Kidney epithelial cell (primary cell): ENCODE data around the gene TBC1D22A. TPM values are rescaled to one million over a fixed set of nuclear protein-coding genes. Genes with fewer than 3 reads are reported as not detected.
"Not testable (repeated sequence)": the region's sequence is repeated elsewhere in the genome, so short reads cannot be mapped to it uniquely, and the experiment has no call there.

ENCODE experiments used
- DNase-seq: peaks from one replicate; pipeline ENCODE4 v3.0.0-alpha.2; 2010; ENCODE audit warnings: low read depth
- H3K27me3 ChIP-seq: 2 replicates; pipeline ENCODE4 v1.6.0; 2011; ENCODE audit warnings: low read length; ENCODE audit not compliant: control insufficient read depth, insufficient read depth
- H3K36me3 ChIP-seq: 2 replicates; pipeline ENCODE4 v1.5.1; 2011; ENCODE audit warnings: low read length; ENCODE audit not compliant: control insufficient read depth, insufficient read depth
- H3K4me3 ChIP-seq: 2 replicates; pipeline ENCODE4 v1.5.1; 2011; ENCODE audit warnings: low read depth, mild to moderate bottlenecking, control low read depth, low read length
- CTCF ChIP-seq: IDR thresholded peaks from 2 replicates; pipeline ENCODE4 v1.5.1; 2011; ENCODE audit warnings: mild to moderate bottlenecking, moderate library complexity, low read length, control low read depth, inconsistent platforms; ENCODE audit not compliant: insufficient read depth, poor library complexity, severe bottlenecking
- total RNA-seq: library from RNA; depleted of rRNA; stranded (reverse); fragments of >200 nt; gene quantifications from 2 replicates; pipeline ENCODE4 v1.2.3, GENCODE V29; 2015

Gene TBC1D22A
- total RNA-seq, 1 donor from 2014 or later: 25.7 TPM

- DNase-seq: peak; percentile 9
- Histone ChIP-seq H3K4me3 (no peak overlapping the region), H3K27me3 (no peaks in the 10 kb centered on the region), H3K36me3 (no peaks in the 10 kb centered on the region)
- no peak for TF ChIP-seq CTCF
Measured at GRCh38 chr22:47139013-47139789, 376.8 kb downstream of the TBC1D22A start.

DNA sequence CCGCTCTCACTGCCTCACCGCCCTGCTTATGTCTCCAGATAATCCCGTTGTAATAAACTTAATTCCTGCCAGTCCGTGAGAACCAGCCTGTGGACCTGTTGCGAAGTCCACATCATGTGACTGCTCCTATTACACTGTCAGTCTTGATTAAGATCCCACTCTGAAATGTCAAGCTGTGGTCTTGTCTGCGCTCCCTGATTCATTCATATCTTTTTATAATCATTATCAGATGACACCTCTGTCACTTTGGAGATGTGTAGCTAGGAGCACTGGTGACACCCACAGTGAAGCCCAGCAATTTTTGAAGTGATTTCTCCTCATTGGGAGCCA is 377.3 kb downstream of the TBC1D22A start:
- Histone ChIP-seq H3K36me3 (no peaks in the 10 kb centered on the region), H3K4me3 (no peak overlapping the region), H3K27me3 (no peaks in the 10 kb centered on the region)
- no peak for TF ChIP-seq CTCF
- DNase-seq: no peak

- H3K4me3 ChIP-seq, DNase-seq, H3K27me3 ChIP-seq, H3K36me3 ChIP-seq: not testable (repeated sequence)
Measured at GRCh38 chr22:47140975-47141374, 378.5 kb downstream of the TBC1D22A start.

DNA sequence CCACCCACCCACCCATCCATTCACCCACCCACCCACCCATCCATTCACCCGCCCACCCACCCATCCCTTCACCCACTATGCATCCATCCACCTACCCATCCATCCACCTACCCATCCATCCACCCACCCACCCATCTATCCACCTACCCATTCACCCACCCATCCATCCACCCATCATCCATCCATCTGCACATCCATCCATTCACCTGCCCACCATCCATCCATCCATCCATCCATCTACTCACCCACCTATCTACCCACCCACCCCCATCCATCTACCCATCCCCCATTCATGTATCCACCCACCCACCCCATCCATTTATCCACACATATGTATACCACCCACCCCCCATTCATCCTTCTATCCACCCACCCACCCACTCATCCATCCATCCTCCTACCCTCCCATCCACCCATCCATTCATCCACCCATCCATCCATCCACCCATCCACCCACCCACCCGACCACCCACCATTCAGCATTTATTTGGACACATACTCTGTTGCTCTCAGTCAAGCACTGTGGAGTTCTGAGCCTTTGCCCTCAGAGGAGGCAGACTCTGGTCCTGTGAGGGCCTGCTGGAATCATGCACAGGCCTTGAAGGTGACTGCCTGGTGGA is 380.1 kb downstream of the TBC1D22A start:
- H3K36me3 ChIP-seq: no peaks in the 10 kb centered on the region
- H3K27me3 ChIP-seq: no peaks in the 10 kb centered on the region
- H3K4me3 ChIP-seq: no peak overlapping the region
- DNase-seq: no peak
- no peak for TF ChIP-seq CTCF

DNA sequence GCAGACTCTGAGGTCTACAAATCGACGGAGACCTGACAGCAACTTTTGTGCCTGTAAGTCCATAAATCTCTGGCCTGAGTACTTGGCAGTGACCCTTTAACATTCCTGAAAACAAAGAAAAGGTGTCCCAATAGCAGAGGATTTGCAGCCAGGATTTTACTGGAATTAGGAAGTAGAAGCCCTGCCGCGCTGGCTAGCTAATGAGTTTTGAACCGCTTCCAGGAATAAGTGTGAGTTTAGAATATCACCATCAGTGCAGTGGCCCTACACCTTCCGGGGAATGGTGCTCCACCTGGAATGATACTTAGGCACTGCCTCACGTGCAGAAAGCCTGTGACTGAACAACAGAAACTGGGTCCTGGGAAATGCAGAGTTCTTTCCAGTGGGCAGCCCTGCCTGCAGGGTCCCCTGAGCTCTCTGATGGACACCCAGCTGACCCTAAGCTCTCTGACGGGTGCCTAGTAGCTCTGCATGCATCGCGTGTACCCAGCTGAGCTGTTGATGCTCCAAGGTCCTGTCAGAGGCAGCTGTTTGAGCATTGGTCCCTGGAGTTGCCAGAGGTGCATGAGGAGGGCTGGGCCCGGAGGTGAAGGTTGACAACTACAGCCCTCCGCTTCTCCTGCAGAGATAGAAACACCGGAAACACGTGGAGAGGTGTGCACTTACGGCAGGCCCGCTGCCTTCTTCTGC is 380.9 kb downstream of the TBC1D22A start:
- no peak overlapping the region for H3K4me3 ChIP-seq
- TF ChIP-seq CTCF: no peak
- H3K27me3 ChIP-seq: no peaks in the 10 kb centered on the region
- no peak for DNase-seq
- no peaks in the 10 kb centered on the region for H3K36me3 ChIP-seq

DNA sequence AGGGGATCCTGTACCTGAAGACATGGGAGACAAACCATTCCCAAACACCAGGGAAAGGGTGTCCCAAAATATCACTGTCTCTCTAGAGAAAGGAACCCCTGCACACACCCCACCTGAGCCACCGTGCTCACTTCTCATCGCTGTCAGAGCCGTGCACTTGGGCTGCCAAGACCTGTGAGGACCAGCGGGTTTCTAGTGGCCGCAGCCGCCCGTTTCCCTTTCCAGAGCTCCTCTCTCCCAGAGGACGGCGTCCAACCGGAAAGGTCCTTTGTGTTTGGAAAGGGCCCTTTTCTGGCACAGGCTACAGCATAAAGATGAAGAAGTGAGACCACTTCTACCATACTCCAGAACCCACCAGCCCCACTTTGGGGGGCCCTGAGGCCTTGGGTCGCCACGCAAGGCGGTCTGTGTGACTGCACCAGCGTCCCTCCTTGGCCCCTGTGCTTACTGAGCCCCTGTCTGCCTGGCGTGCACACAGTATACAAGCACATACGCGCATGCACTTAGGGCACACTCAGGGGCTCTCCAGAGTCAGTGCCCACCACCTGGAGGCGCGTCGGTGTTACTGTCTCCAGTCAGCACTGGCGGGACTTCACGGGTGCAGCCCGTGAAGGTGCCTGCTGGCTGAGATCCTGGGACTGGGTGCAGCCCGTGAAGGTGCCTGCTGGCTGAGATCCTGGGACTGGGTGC is 381.8 kb downstream of the TBC1D22A start:
- DNase-seq: no peak
- TF ChIP-seq CTCF: no peak
- H3K27me3 ChIP-seq: no peaks in the 10 kb centered on the region

More for the DNA sequence above, 381.8 kb downstream of the TBC1D22A start:
- no peaks in the 10 kb centered on the region for H3K36me3 ChIP-seq
- no peak overlapping the region for H3K4me3 ChIP-seq
